ENCODE results near the gene GRHL1. TPM values are rescaled to one million over a fixed set of nuclear protein-coding genes. Genes with fewer than 3 reads are reported as not detected.

Gene GRHL1
- total RNA-seq, 1 donor from 2014 or later, result 1.0 TPM

GRCh38 chr2:9988320-9988719 is 36.8 kb downstream of the GRHL1 start:
- DNase-seq (no peak), ATAC-seq (no peak)
- intact Hi-C loops (cut with micrococcal nuclease), result no loop called here

- DNase-seq, result peak; percentile 70
- ATAC-seq, result peak; percentile 66
- intact Hi-C loops (cut with micrococcal nuclease), result no loop called here
Measured at GRCh38 chr2:9990736-9991135, 39.2 kb downstream of the GRHL1 start.

- DNase-seq (no peak), ATAC-seq (no peak)
- intact Hi-C loops (cut with micrococcal nuclease), result no loop called here
Measured at GRCh38 chr2:9991221-9991620, 39.7 kb downstream of the GRHL1 start.

GRCh38 chr2:9991829-9992273 is 40.4 kb downstream of the GRHL1 start:
- intact Hi-C loops (cut with micrococcal nuclease), result no loop called here
- DNase-seq, result no peak

GRCh38 chr2:9992427-9993187 is 41.1 kb downstream of the GRHL1 start:
- no peak for ATAC-seq
- intact Hi-C loops (cut with micrococcal nuclease), result no loop called here
- DNase-seq, result no peak

More at GRCh38 chr2:9991829-9992273, 40.4 kb downstream of the GRHL1 start:
- ATAC-seq, result peak; percentile 48

GRCh38 chr2:9993488-9994165 is 42.1 kb downstream of the GRHL1 start:
- ATAC-seq (peak; percentile 81), DNase-seq (no peak)
- intact Hi-C loops (cut with micrococcal nuclease), result no loop called here

GRCh38 chr2:9994462-9994861 is 43.0 kb downstream of the GRHL1 start:
- intact Hi-C loops (cut with micrococcal nuclease), result no loop called here
- DNase-seq (no peak), ATAC-seq (no peak)

GRCh38 chr2:9995059-9995458 is 43.6 kb downstream of the GRHL1 start:
- ATAC-seq (no peak), DNase-seq (no peak)
- intact Hi-C loops (cut with micrococcal nuclease), result no loop called here

GRCh38 chr2:9996321-9996720 is 44.8 kb downstream of the GRHL1 start:
- intact Hi-C loops (cut with micrococcal nuclease), result no loop called here
- no peak for ATAC-seq
- no peak for DNase-seq

GRCh38 chr2:9997936-9998335 is 46.4 kb downstream of the GRHL1 start:
- DNase-seq (no peak), ATAC-seq (no peak)
- intact Hi-C loops (cut with micrococcal nuclease), result no loop called here

GRCh38 chr2:9998916-9999654 is 47.6 kb downstream of the GRHL1 start:
- DNase-seq (no peak), ATAC-seq (no peak)
- intact Hi-C loops (cut with micrococcal nuclease), result no loop called here

GRCh38 chr2:9999693-10000092 is 48.2 kb downstream of the GRHL1 start:
- intact Hi-C loops (cut with micrococcal nuclease), result no loop called here
- ATAC-seq (no peak), DNase-seq (no peak)

- no peak for DNase-seq
- intact Hi-C loops (cut with micrococcal nuclease), result no loop called here
Measured at GRCh38 chr2:10000541-10000940, 49.0 kb downstream of the GRHL1 start.

GRCh38 chr2:10001586-10001985 is 50.1 kb downstream of the GRHL1 start:
- DNase-seq, result no peak
- ATAC-seq, result no peak
- intact Hi-C loops (cut with micrococcal nuclease), result no loop called here

More at GRCh38 chr2:10000541-10000940, 49.0 kb downstream of the GRHL1 start:
- no peak for ATAC-seq

GRCh38 chr2:10002109-10002508 is 50.6 kb downstream of the GRHL1 start:
- ATAC-seq, result no peak
- intact Hi-C loops (cut with micrococcal nuclease), result no loop called here

GRCh38 chr2:10002681-10003080 is 51.2 kb downstream of the GRHL1 start:
- intact Hi-C loops (cut with micrococcal nuclease), result no loop called here
- ATAC-seq (no peak), DNase-seq (no peak)

More at GRCh38 chr2:10002109-10002508, 50.6 kb downstream of the GRHL1 start:
- no peak for DNase-seq

GRCh38 chr2:10003206-10004125 is 52.0 kb downstream of the GRHL1 start:
- ATAC-seq (no peak), DNase-seq (no peak)
- intact Hi-C loops (cut with micrococcal nuclease), result no loop called here

- no peak for ATAC-seq
- intact Hi-C loops (cut with micrococcal nuclease), result no loop called here
- DNase-seq, result no peak
Measured at GRCh38 chr2:10004401-10004800, 52.9 kb downstream of the GRHL1 start.

GRCh38 chr2:10004836-10005235 is 53.3 kb downstream of the GRHL1 start:
- intact Hi-C loops (cut with micrococcal nuclease), result no loop called here
- ATAC-seq (no peak), DNase-seq (no peak)

All from left ventricle myocardium superior (tissue), 1 donor.